Measurements from ENCODE around the gene MARCHF9. TPM values are rescaled to one million over a fixed set of nuclear protein-coding genes. Genes with fewer than 3 reads are reported as not detected.
A peak's percentile ranks its signal among the peaks of the same experiment; 100 is the strongest.
"Not testable (repeated sequence)": the region's sequence is repeated elsewhere in the genome, so short reads cannot be mapped to it uniquely, and the experiment has no call there.

Gene MARCHF9
- total RNA-seq, 2 experiments from 2014 or later = 18.2 to 19.2 TPM

GRCh38 chr12:57721846-57722608 is 32.9 kb upstream of the MARCHF9 start:
- not testable (repeated sequence) for H3K27me3 Mint-ChIP-seq, H3K9me3 Mint-ChIP-seq, H3K27ac Mint-ChIP-seq, H3K4me3 Mint-ChIP-seq, H3K4me1 Mint-ChIP-seq, DNase-seq
- peaks cover 27% of the 10 kb centered on the region for H3K36me3 Mint-ChIP-seq

- no peaks in the 10 kb centered on the region for H3K9me3 Mint-ChIP-seq
- no peak for DNase-seq
- H3K4me3 Mint-ChIP-seq = no peak overlapping the region
- peak overlapping the region; percentile 2 for H3K27ac Mint-ChIP-seq
- H3K27me3 Mint-ChIP-seq = no peaks in the 10 kb centered on the region
- H3K4me1 Mint-ChIP-seq = peaks cover 4% of the 10 kb centered on the region
- peaks cover 30% of the 10 kb centered on the region for H3K36me3 Mint-ChIP-seq
Observed at GRCh38 chr12:57722716-57723629, 31.9 kb upstream of the MARCHF9 start.

GRCh38 chr12:57723630-57723962 is 31.3 kb upstream of the MARCHF9 start:
- H3K4me3 Mint-ChIP-seq = no peak overlapping the region
- DNase-seq = no peak
- H3K27ac Mint-ChIP-seq = no peak overlapping the region
- H3K27me3 Mint-ChIP-seq = no peaks in the 10 kb centered on the region
- peaks cover 28% of the 10 kb centered on the region for H3K36me3 Mint-ChIP-seq
- peaks cover 4% of the 10 kb centered on the region for H3K4me1 Mint-ChIP-seq
- no peaks in the 10 kb centered on the region for H3K9me3 Mint-ChIP-seq

- Mint-ChIP-seq H3K4me1 (peaks cover 4% of the 10 kb centered on the region), H3K27ac (no peak overlapping the region), H3K4me3 (no peak overlapping the region), H3K9me3 (no peaks in the 10 kb centered on the region), H3K36me3 (peaks cover 24% of the 10 kb centered on the region), H3K27me3 (no peaks in the 10 kb centered on the region)
- DNase-seq = no peak
Observed at GRCh38 chr12:57724003-57724935, 30.6 kb upstream of the MARCHF9 start.

GRCh38 chr12:57724936-57725740 is 29.8 kb upstream of the MARCHF9 start:
- peaks cover 18% of the 10 kb centered on the region for H3K36me3 Mint-ChIP-seq
- H3K4me1 Mint-ChIP-seq = peaks cover 4% of the 10 kb centered on the region
- no peak overlapping the region for H3K4me3 Mint-ChIP-seq
- H3K27ac Mint-ChIP-seq = no peak overlapping the region
- no peaks in the 10 kb centered on the region for H3K27me3 Mint-ChIP-seq
- DNase-seq = no peak
- no peaks in the 10 kb centered on the region for H3K9me3 Mint-ChIP-seq

- no peak for DNase-seq
- no peaks in the 10 kb centered on the region for H3K9me3 Mint-ChIP-seq
- no peak overlapping the region for H3K4me3 Mint-ChIP-seq
- H3K27me3 Mint-ChIP-seq = no peaks in the 10 kb centered on the region
- H3K36me3 Mint-ChIP-seq = peaks cover 17% of the 10 kb centered on the region
- H3K27ac Mint-ChIP-seq = no peak overlapping the region
- H3K4me1 Mint-ChIP-seq = peaks cover 4% of the 10 kb centered on the region
Observed at GRCh38 chr12:57725851-57726150, 29.1 kb upstream of the MARCHF9 start.

- peak; percentile 28 for DNase-seq
- Mint-ChIP-seq H3K4me1 (peaks cover 4% of the 10 kb centered on the region), H3K27ac (no peak overlapping the region), H3K36me3 (peaks cover 14% of the 10 kb centered on the region), H3K4me3 (peak overlapping the region; percentile 45), H3K27me3 (no peaks in the 10 kb centered on the region), H3K9me3 (no peaks in the 10 kb centered on the region)
Observed at GRCh38 chr12:57726151-57726883, 28.6 kb upstream of the MARCHF9 start.

- H3K4me3 Mint-ChIP-seq = no peak overlapping the region
- H3K27ac Mint-ChIP-seq = no peak overlapping the region
- peaks cover 10% of the 10 kb centered on the region for H3K36me3 Mint-ChIP-seq
- H3K4me1 Mint-ChIP-seq = peaks cover 2% of the 10 kb centered on the region
- no peaks in the 10 kb centered on the region for H3K9me3 Mint-ChIP-seq
- no peak for DNase-seq
- no peaks in the 10 kb centered on the region for H3K27me3 Mint-ChIP-seq
Observed at GRCh38 chr12:57726884-57727757, 27.8 kb upstream of the MARCHF9 start.

- H3K4me3 Mint-ChIP-seq = no peak overlapping the region
- peaks cover 2% of the 10 kb centered on the region for H3K4me1 Mint-ChIP-seq
- H3K9me3 Mint-ChIP-seq = no peaks in the 10 kb centered on the region
- no peaks in the 10 kb centered on the region for H3K27me3 Mint-ChIP-seq
- H3K27ac Mint-ChIP-seq = no peak overlapping the region
- H3K36me3 Mint-ChIP-seq = peaks cover 12% of the 10 kb centered on the region
- no peak for DNase-seq
Observed at GRCh38 chr12:57727758-57728395, 27.0 kb upstream of the MARCHF9 start.

GRCh38 chr12:57729321-57729844 is 25.5 kb upstream of the MARCHF9 start:
- Mint-ChIP-seq H3K27me3 (no peaks in the 10 kb centered on the region), H3K4me3 (no peak overlapping the region), H3K9me3 (no peaks in the 10 kb centered on the region), H3K4me1 (peaks cover 2% of the 10 kb centered on the region), H3K27ac (no peak overlapping the region), H3K36me3 (peaks cover 12% of the 10 kb centered on the region)
- no peak for DNase-seq

- H3K9me3 Mint-ChIP-seq = no peaks in the 10 kb centered on the region
- no peak overlapping the region for H3K27ac Mint-ChIP-seq
- H3K27me3 Mint-ChIP-seq = no peaks in the 10 kb centered on the region
- H3K36me3 Mint-ChIP-seq = peaks cover 12% of the 10 kb centered on the region
- no peak for DNase-seq
- no peak overlapping the region for H3K4me3 Mint-ChIP-seq
- peaks cover 2% of the 10 kb centered on the region for H3K4me1 Mint-ChIP-seq
Observed at GRCh38 chr12:57730336-57731067, 24.4 kb upstream of the MARCHF9 start.
